ENCODE results near the gene PTBP2.

PTBP2 gene

DNA sequence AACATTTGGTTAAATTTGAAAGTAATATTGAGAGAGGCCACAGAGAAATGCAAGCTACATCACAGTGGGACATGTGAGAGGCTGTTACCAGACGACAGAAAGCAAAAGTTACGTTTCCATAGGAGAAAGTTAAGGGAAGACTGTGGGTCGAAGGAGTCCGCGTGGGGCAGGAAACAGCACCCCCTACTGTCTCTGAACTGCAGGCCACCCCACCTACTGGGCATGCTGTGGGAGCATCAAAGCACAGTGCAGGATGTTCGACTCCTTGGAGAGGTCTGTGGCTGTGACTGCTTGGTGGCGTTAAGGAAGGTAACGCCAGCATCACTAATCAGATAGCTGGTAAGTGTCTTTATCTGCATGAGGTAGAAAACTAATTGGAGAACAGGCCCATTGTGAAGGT lies 123.9 kb downstream of the PTBP2 start:
- no peaks in the 10 kb centered on the region for H3K36me3 Mint-ChIP-seq (ENCODE audit: low read depth)
- TF ChIP-seq, protein P1, sequence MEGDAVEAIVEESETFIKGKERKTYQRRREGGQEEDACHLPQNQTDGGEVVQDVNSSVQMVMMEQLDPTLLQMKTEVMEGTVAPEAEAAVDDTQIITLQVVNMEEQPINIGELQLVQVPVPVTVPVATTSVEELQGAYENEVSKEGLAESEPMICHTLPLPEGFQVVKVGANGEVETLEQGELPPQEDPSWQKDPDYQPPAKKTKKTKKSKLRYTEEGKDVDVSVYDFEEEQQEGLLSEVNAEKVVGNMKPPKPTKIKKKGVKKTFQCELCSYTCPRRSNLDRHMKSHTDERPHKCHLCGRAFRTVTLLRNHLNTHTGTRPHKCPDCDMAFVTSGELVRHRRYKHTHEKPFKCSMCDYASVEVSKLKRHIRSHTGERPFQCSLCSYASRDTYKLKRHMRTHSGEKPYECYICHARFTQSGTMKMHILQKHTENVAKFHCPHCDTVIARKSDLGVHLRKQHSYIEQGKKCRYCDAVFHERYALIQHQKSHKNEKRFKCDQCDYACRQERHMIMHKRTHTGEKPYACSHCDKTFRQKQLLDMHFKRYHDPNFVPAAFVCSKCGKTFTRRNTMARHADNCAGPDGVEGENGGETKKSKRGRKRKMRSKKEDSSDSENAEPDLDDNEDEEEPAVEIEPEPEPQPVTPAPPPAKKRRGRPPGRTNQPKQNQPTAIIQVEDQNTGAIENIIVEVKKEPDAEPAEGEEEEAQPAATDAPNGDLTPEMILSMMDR (IDR thresholded peaks at IDR 0.05; ENCODE audit: unreplicated experiment in 3 of 3): peak in 1 of 3 experiments; percentile 14

DNA sequence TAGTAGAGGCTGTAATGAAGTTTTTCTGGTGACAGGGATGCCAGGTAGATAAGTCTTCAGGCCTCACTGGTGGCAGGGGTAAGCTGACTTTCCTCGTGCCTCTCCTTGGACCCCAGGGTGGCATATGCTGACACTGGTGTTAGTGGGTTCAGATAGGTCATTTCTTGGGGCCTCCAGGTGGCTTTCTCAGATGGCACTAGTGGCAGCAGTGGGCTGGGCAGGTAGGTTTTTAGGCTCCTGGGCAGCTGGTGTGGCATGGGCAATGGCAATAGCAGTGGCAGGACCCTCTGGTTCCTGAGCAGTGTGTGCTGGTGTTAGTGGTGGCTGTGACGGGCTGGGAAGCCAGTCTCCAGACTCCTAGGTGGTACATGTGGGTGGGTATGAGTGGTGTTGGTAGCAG lies 140.3 kb downstream of the PTBP2 start:
- Mint-ChIP-seq H3K4me3 (no peak overlapping the region), H3K27me3 (ENCODE audit: low read depth) (no peaks in the 10 kb centered on the region), H3K36me3 (ENCODE audit: low read depth) (no peaks in the 10 kb centered on the region), H3K27ac (no peak overlapping the region), H3K9me3 (peaks cover 26% of the 10 kb centered on the region), H3K4me1 (peaks cover 8% of the 10 kb centered on the region)
- TF ChIP-seq, protein P1 (IDR thresholded peaks at IDR 0.05; ENCODE audit: unreplicated experiment in 3 of 3): no peak

More for the DNA sequence above, 123.9 kb downstream of the PTBP2 start:
- H3K27me3 Mint-ChIP-seq (ENCODE audit: low read depth): peaks cover 3% of the 10 kb centered on the region
- H3K4me1 Mint-ChIP-seq: peaks cover 5% of the 10 kb centered on the region
- no peak overlapping the region for H3K4me3 Mint-ChIP-seq
- H3K27ac Mint-ChIP-seq: no peak overlapping the region
- peaks cover 3% of the 10 kb centered on the region for H3K9me3 Mint-ChIP-seq

DNA sequence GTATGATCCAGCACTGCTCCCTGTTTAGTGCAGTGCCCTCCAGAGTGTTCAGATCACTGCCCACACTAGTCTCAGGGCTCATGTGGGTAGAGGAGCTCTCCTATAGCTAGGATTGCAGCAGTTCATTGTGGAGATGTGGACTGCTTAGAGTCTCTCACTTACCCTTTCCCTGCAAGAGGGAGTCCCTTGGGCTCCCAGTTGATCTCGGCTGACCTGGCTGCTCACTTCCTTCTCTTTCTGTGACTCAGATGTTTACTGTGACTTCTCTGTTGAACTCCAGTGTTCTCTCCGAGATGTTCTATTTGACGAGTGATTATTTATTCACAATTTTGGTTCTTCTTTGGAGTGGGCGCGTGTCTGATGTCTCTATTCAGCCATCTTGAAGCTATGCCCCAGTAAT lies 141.9 kb downstream of the PTBP2 start:
- peaks cover 8% of the 10 kb centered on the region for H3K4me1 Mint-ChIP-seq
- H3K27ac Mint-ChIP-seq: no peak overlapping the region
- TF ChIP-seq, protein P1 (IDR thresholded peaks at IDR 0.05; ENCODE audit: unreplicated experiment in 3 of 3): no peak
- H3K4me3 Mint-ChIP-seq: no peak overlapping the region
- no peaks in the 10 kb centered on the region for H3K36me3 Mint-ChIP-seq (ENCODE audit: low read depth)
- peaks cover 24% of the 10 kb centered on the region for H3K9me3 Mint-ChIP-seq
- H3K27me3 Mint-ChIP-seq (ENCODE audit: low read depth): no peaks in the 10 kb centered on the region
